Spleen (tissue), 11 donors: Measurements from ENCODE around the gene GRIN3A. TPM values are rescaled to one million over a fixed set of nuclear protein-coding genes. Genes with fewer than 3 reads are reported as not detected.

ENCODE experiments used
- DNase-seq: peaks from one replicate; pipeline ENCODE4 v3.0.0-alpha.2; 2020
- H3K27ac ChIP-seq, 8 donors: fragments of 200-600 bp; sonication (generic) in 7 of 8; 1 replicate in 4 of 8; 2 replicates in 4 of 8; pipeline versions ENCODE4 v1.5.0 to v1.8.0; 2016 to 2021; ENCODE audit warnings: inconsistent platforms in 4 of 8, mild to moderate bottlenecking in 4 of 8, moderate library complexity in 1 of 8
- H3K27me3 ChIP-seq, 7 donors: fragments of 200-600 bp; sonication (generic) in 6 of 7; replicated peaks in 1 of 7; 1 replicate in 4 of 7; 2 replicates in 3 of 7; pipeline versions ENCODE4 v1.5.0 to v1.8.0; 2016 to 2021; ENCODE audit warnings: inconsistent platforms in 3 of 7, mild to moderate bottlenecking in 1 of 7
- H3K36me3 ChIP-seq, 6 donors: fragments of 200-600 bp; sonication (generic) in 5 of 6; 1 replicate in 4 of 6; 2 replicates in 2 of 6; pipeline versions ENCODE4 v1.5.0 to v1.8.0; 2016 to 2021; ENCODE audit warnings: inconsistent platforms in 2 of 6
- H3K4me1 ChIP-seq, 6 donors: fragments of 200-600 bp; sonication (generic) in 5 of 6; 1 replicate in 3 of 6; 2 replicates in 3 of 6; pipeline versions ENCODE4 v1.5.0 to v1.8.0; 2016 to 2021; ENCODE audit warnings: inconsistent platforms in 3 of 6
- H3K4me3 ChIP-seq, 8 donors: fragments of 200-600 bp; sonication (generic) in 7 of 8; 1 replicate in 4 of 8; 2 replicates in 4 of 8; pipeline versions ENCODE4 v1.5.0 to v1.8.0; 2016 to 2021; ENCODE audit warnings: inconsistent platforms in 4 of 8, mild to moderate bottlenecking in 4 of 8, moderate library complexity in 2 of 8
- H3K9me3 ChIP-seq, 8 donors: fragments of 200-600 bp; sonication (generic) in 7 of 8; 1 replicate in 4 of 8; 2 replicates in 4 of 8; pipeline versions ENCODE4 v1.5.0 to v1.8.0; 2016 to 2021; ENCODE audit warnings: inconsistent platforms in 4 of 8
- POLR2A ChIP-seq, 3 donors: fragments of 450-650 bp; IDR thresholded peaks; one replicate each; pipeline ENCODE4 v1.5.1; 2017; ENCODE audit warnings: antibody characterized with exemption in 3 of 3, mild to moderate bottlenecking in 1 of 3
- POLR2AphosphoS5 ChIP-seq, 3 donors: sonication (generic); formaldehyde crosslinking; IDR thresholded peaks; one replicate each; pipeline ENCODE4 v1.5.1; 2017; ENCODE audit warnings: antibody characterized with exemption in 3 of 3
- WGBS, 5 donors: extraction: QIAGEN DNeasy Blood & Tissue Kit in 3 of 5; methylation state at CpG; one replicate each; pipeline versions ENCODE4 v1.1.5 to v1.1.7; 2013 to 2018; 5-methylcytosine and 5-hydroxymethylcytosine counted together
- intact Hi-C: fragments of 100-400 bp; cut with DNase I; formaldehyde crosslinking; loops from one replicate; pipeline ENCODE4 v1.15.0; 2023; ENCODE audit warnings: low total_unique reads
- polyA plus RNA-seq, 3 donors: library from polyadenylated mRNA; stranded (reverse); fragments of 200-250 nt; gene quantifications; one replicate each; pipeline ENCODE4 v1.2.1, GENCODE V29; 2013
- total RNA-seq, 7 donors: library from RNA; depleted of rRNA in 3 of 7; stranded (reverse); fragments of >200 nt in 3 of 7; fragmentation: NEBNext Ultra II Directional in 4 of 7; extraction: Animal tissue kit (Norgen Biotek cat#: 25700) in 4 of 7; gene quantifications; one replicate each; pipeline versions ENCODE4 v1.1.0 to v1.2.1, GENCODE V29; 2016 to 2021
- TF ChIP-seq, protein P1 (sequence below), 11 experiments: fragments of 200-600 bp in 7 of 11; fragments of 450-650 bp in 4 of 11; sonication (generic) in 4 of 11; IDR thresholded peaks in 8 of 11; conservative IDR thresholded peaks in 3 of 11; 1 replicate in 7 of 11; 2 replicates in 4 of 11; pipeline versions ENCODE4 v1.4.0 to v1.8.0; 2016 to 2021; ENCODE audit warnings: antibody characterized with exemption in 11 of 11, inconsistent platforms in 4 of 11, mild to moderate bottlenecking in 1 of 11
- donor health status: healthy with polysubstance abuse.
- donor health status: DM: no; HTN: no; CAD: no; lungs with moderate emphysema.
- donor health status: DM: no; HTN: no; CAD: no.
- donor health status: Bipolar disorder and iron deficiency.
- donor health status: healthy.
- donor health status: DM: no; HTN: no; CAD: no.
- donor health status: DM: yes; HTN: yes; CAD: no.

The GRIN3A gene
- total and polyA plus RNA-seq, 10 donors = 0.07 to 1.6 (median 0.75) TPM

DNA sequence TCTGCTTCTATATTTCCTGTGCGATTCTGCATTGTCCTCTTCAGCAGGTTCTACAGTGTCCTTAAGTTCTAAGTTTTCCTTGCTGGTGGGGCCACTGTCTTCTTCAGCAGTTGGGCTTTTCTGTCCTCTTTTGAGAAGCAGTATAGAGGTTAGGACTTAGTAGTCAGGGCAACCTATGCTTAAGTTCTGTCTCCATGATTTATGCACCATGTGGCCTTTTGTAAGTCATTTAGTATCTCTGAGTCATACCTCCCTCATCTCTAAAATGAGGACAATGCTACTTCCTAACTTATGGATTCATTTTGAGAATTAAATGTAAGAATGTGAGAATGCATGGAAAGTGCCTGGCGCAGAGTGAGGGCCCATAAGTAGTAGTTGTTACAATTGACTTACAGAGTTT is 46.8 kb downstream of the GRIN3A start:
- TF ChIP-seq POLR2AphosphoS5 (IDR thresholded peaks at IDR 0.05) (no peak), POLR2A (IDR thresholded peaks at IDR 0.05) (no peak)
- TF ChIP-seq, protein P1, sequence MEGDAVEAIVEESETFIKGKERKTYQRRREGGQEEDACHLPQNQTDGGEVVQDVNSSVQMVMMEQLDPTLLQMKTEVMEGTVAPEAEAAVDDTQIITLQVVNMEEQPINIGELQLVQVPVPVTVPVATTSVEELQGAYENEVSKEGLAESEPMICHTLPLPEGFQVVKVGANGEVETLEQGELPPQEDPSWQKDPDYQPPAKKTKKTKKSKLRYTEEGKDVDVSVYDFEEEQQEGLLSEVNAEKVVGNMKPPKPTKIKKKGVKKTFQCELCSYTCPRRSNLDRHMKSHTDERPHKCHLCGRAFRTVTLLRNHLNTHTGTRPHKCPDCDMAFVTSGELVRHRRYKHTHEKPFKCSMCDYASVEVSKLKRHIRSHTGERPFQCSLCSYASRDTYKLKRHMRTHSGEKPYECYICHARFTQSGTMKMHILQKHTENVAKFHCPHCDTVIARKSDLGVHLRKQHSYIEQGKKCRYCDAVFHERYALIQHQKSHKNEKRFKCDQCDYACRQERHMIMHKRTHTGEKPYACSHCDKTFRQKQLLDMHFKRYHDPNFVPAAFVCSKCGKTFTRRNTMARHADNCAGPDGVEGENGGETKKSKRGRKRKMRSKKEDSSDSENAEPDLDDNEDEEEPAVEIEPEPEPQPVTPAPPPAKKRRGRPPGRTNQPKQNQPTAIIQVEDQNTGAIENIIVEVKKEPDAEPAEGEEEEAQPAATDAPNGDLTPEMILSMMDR (IDR thresholded peaks at IDR 0.05 in 8 of 11, conservative IDR thresholded peaks at IDR 0.05 in 3 of 11) = no peak
- 88 to 98% (median 94%) methylated on average over 2 of the region's 2 CpGs for WGBS, 5 donors
- Histone ChIP-seq H3K4me1 (no peaks in the 10 kb centered on the region), H3K4me3 (no peak overlapping the region), H3K36me3 (no peaks in the 10 kb centered on the region), H3K27me3 (no peaks in the 10 kb centered on the region), H3K27ac (no peak overlapping the region), H3K9me3 (no peaks in the 10 kb centered on the region)
- no peak for DNase-seq
- intact Hi-C loops = no loop called here

DNA sequence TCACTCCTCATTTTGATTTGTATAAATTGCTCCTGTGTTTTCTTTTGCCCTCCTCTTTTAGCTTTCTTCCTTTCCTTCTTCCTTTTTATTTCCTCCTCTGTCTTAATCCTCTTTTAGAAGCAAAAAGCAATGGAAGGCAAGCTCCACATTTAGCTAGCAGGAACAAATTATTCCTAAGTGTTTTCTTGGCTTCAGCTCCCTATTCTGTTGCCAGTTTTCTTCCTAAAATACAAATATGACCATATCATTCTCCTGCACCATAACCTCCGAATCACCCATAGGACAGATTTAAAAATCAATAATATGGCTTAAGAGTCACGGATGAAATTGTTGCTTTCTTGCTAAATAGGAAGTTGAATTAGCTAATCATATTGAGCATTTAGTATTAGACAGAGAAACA is 49.4 kb downstream of the GRIN3A start:
- 37 to 60% (median 52%) methylated on average over 2 of the region's 2 CpGs for WGBS, 5 donors
- no peak for DNase-seq
- Histone ChIP-seq H3K36me3 (no peaks in the 10 kb centered on the region), H3K27ac (no peak overlapping the region), H3K9me3 (no peaks in the 10 kb centered on the region), H3K27me3 (no peaks in the 10 kb centered on the region), H3K4me3 (no peak overlapping the region), H3K4me1 (no peaks in the 10 kb centered on the region)
- TF ChIP-seq POLR2AphosphoS5 (IDR thresholded peaks at IDR 0.05) (no peak), POLR2A (IDR thresholded peaks at IDR 0.05) (no peak)
- TF ChIP-seq, protein P1 (IDR thresholded peaks at IDR 0.05 in 8 of 11, conservative IDR thresholded peaks at IDR 0.05 in 3 of 11) = no peak
- intact Hi-C loops = no loop called here

DNA sequence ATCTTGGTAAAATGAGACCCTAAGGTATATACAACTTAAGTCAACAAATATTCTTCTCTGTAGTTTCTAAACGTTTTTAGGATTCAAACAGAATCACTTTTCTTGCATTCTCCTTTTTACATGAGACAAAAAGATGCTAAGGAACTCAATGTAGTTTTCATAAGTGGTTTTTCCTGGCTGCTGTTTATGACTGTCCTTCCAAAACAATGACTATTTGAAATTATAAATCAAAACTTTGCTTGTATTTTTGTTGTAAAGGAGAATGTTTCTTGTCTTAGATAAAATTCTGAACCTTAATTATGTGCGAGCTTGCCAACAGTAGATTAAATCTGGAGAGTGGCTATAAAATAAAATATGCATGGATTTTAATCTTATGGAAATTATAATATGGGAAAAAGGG is 53.8 kb downstream of the GRIN3A start:
- H3K27ac ChIP-seq = no peak overlapping the region
- TF ChIP-seq POLR2A (IDR thresholded peaks at IDR 0.05) (no peak), POLR2AphosphoS5 (IDR thresholded peaks at IDR 0.05) (no peak)
- TF ChIP-seq, protein P1 (IDR thresholded peaks at IDR 0.05 in 8 of 11, conservative IDR thresholded peaks at IDR 0.05 in 3 of 11) = no peak
- H3K36me3 ChIP-seq = no peaks in the 10 kb centered on the region
- no peaks in the 10 kb centered on the region for H3K27me3 ChIP-seq
- no peak for DNase-seq
- H3K9me3 ChIP-seq = no peaks in the 10 kb centered on the region
- intact Hi-C loops = no loop called here
- WGBS, 5 donors = 54 to 77% (median 68%) methylated on average over 2 of the region's 2 CpGs
- H3K4me3 ChIP-seq = no peak overlapping the region
- no peaks in the 10 kb centered on the region for H3K4me1 ChIP-seq

DNA sequence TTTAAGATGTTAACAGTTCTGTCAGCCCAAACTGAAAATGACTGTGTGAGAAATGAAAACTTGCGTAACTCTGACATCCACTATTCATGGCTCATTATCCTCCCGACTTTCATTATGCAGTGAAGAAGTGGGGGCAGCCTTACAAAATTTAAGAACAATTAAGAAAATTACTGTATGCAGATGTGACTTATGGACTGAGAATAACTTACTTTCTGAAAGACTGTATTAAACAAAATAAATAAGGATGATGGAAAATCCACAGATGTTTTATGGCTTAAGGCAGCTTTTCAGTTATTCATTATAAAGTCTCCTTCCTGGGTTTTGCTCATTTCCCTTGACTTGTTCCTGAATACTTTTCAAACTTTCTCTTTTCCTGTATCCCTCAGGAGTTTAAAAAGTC is 55.2 kb downstream of the GRIN3A start:
- intact Hi-C loops = no loop called here
- 70 to 91% (median 80%) methylated on average over 2 of the region's 2 CpGs for WGBS, 5 donors
- H3K4me1 ChIP-seq = no peaks in the 10 kb centered on the region
- H3K36me3 ChIP-seq = no peaks in the 10 kb centered on the region
- no peaks in the 10 kb centered on the region for H3K9me3 ChIP-seq
- no peak overlapping the region for H3K4me3 ChIP-seq
- no peak for DNase-seq
- H3K27ac ChIP-seq = no peak overlapping the region
- no peak for TF ChIP-seq POLR2A (IDR thresholded peaks at IDR 0.05)
- no peak for TF ChIP-seq POLR2AphosphoS5 (IDR thresholded peaks at IDR 0.05)
- TF ChIP-seq, protein P1 (IDR thresholded peaks at IDR 0.05 in 8 of 11, conservative IDR thresholded peaks at IDR 0.05 in 3 of 11) = no peak
- H3K27me3 ChIP-seq = no peaks in the 10 kb centered on the region
